Small intestine (tissue), 7 donors: Measurements from ENCODE around the gene HOXA7. TPM values are rescaled to one million over a fixed set of nuclear protein-coding genes. Genes with fewer than 3 reads are reported as not detected.

Experiments
- DNase-seq, 2 donors: peaks; one replicate each; pipeline versions ENCODE4 v3.0.0 to v3.0.0-alpha.2; 2013
- FAIRE-seq: peaks from 2 replicates; lab custom pipeline; 2012; peaks lifted over from hg19 to GRCh38; lab: Jason Lieb, UNC
- H3K27ac ChIP-seq, 3 donors: one replicate each; pipeline ENCODE4 v1.5.1; 2013; ENCODE audit warnings: low read length in 2 of 3, mild to moderate bottlenecking in 2 of 3, control low read depth in 1 of 3, inconsistent platforms in 1 of 3, low read depth in 1 of 3, moderate library complexity in 1 of 3
- H3K27me3 ChIP-seq, 3 donors: one replicate each; pipeline ENCODE4 v1.6.1; 2013; ENCODE audit warnings: low read length in 3 of 3, inconsistent platforms in 1 of 3; ENCODE audit not compliant: control insufficient read depth in 3 of 3, insufficient read depth in 3 of 3
- H3K36me3 ChIP-seq, 3 donors: one replicate each; pipeline ENCODE4 v1.6.1; 2013; ENCODE audit warnings: low read length in 3 of 3, inconsistent platforms in 1 of 3, low read depth in 1 of 3, mild to moderate bottlenecking in 1 of 3, moderate library complexity in 1 of 3; ENCODE audit not compliant: control insufficient read depth in 3 of 3, insufficient read depth in 2 of 3
- H3K4me1 ChIP-seq, 3 donors: one replicate each; pipeline ENCODE4 v1.6.1; 2013; ENCODE audit warnings: low read length in 2 of 3, inconsistent platforms in 1 of 3, low read depth in 1 of 3, mild to moderate bottlenecking in 1 of 3, moderate library complexity in 1 of 3; ENCODE audit not compliant: control insufficient read depth in 3 of 3, insufficient read depth in 2 of 3
- H3K4me3 ChIP-seq, 3 donors: one replicate each; pipeline ENCODE4 v1.5.1; 2013; ENCODE audit warnings: low read length in 3 of 3, control low read depth in 1 of 3, inconsistent platforms in 1 of 3, low read depth in 1 of 3, mild to moderate bottlenecking in 1 of 3, moderate library complexity in 1 of 3
- H3K9me3 ChIP-seq, 2 donors: one replicate each; pipeline ENCODE4 v1.6.1; 2013; ENCODE audit warnings: low read depth in 1 of 2, low read length in 1 of 2; ENCODE audit not compliant: control insufficient read depth in 2 of 2, insufficient read depth in 1 of 2
- WGBS, 3 donors: extraction: QIAGEN DNeasy Blood & Tissue Kit; methylation state at CpG; one replicate each; pipeline ENCODE4 v1.1.7; 2013; 5-methylcytosine and 5-hydroxymethylcytosine counted together
- polyA plus RNA-seq, 4 donors: library from polyadenylated mRNA; stranded (reverse) in 3 of 4; unstranded in 1 of 4; fragments of 200-250 nt in 3 of 4; fragments of 120-200 nt in 1 of 4; gene quantifications; one replicate each; pipeline versions ENCODE4 v1.2.1 to v1.2.3, GENCODE V29; 2013
- donor health status: healthy with polysubstance abuse.
- donor health status: control.
- donor health status: control.
- donor health status: Bipolar disorder and iron deficiency.
- donor health status: healthy.

The HOXA7 gene
- polyA plus RNA-seq, 4 donors, result 1.1 to 16.9 (median 1.9) TPM; not detected in 1

DNA sequence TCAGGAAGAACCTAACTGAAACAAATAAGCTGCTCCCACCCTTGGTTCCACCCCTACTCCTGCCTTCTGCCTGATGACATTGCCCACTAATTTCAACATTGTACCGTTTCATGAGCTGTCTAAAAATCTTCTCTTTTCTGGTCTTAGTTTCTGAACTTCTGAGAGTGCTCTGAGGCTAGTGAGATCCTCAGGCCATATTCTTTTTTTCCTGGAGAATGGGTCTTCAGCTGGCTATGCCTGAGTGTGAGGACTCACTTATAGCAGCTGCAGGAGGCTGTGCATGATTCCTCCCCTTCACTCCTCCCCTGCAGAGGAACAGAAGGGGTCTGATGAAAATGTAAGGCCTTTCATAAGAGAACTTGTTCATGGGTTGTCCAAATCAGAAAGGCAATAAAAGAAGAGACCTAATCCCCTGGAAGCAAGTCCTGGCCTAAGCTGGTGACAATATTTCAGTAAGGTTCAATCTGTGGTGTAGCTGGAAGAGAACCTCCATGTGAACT, 37.0 kb downstream of the HOXA7 start:
- no peaks in the 10 kb centered on the region for H3K9me3 ChIP-seq
- WGBS, 3 donors, result 33 to 63% (median 39%) methylated on average over 1 of the region's 1 CpG
- no peak for FAIRE-seq
- peaks cover 0 to 44% (median 0%) of the 10 kb centered on the region in 3 donors for H3K27me3 ChIP-seq
- DNase-seq, result no peak
- peaks cover 0 to 51% (median 0%) of the 10 kb centered on the region in 3 donors for H3K36me3 ChIP-seq
- no peak overlapping the region for H3K4me3 ChIP-seq
- peak overlapping the region in 2 of 3 donors; percentile 71 to 88 for H3K27ac ChIP-seq
- H3K4me1 ChIP-seq, result peaks cover 4 to 72% (median 14%) of the 10 kb centered on the region in 3 donors

DNA sequence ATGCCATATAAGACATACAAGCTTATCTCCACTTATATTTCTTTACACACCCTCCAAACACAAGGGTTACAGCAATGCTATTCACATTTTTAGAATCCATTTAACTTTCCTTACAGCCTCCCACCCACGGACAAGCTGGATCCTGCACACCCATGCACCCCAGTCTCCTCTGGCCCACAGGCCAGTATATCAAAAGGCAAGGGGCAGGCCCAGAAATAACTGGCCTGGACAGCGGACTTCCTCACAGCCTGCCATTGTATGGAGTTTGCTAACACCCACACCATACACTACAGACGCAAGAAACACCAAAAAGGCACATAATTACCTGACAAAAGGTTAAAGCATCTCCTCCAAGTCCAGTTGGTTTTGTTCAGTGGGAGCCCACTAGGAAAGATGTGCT, 37.9 kb downstream of the HOXA7 start:
- DNase-seq (no peak), FAIRE-seq (no peak)
- Histone ChIP-seq H3K27ac (peak overlapping the region; percentile 5 to 88 (median 86)), H3K27me3 (peaks cover 0 to 43% (median 0%) of the 10 kb centered on the region in 3 donors), H3K4me1 (peaks cover 1 to 68% (median 14%) of the 10 kb centered on the region in 3 donors), H3K36me3 (peaks cover 0 to 42% (median 0%) of the 10 kb centered on the region in 3 donors), H3K4me3 (peak overlapping the region in 1 of 3 donors; percentile 63), H3K9me3 (no peaks in the 10 kb centered on the region)
- 54 to 73% (median 68%) methylated on average over 3 of the region's 3 CpGs for WGBS, 3 donors

DNA sequence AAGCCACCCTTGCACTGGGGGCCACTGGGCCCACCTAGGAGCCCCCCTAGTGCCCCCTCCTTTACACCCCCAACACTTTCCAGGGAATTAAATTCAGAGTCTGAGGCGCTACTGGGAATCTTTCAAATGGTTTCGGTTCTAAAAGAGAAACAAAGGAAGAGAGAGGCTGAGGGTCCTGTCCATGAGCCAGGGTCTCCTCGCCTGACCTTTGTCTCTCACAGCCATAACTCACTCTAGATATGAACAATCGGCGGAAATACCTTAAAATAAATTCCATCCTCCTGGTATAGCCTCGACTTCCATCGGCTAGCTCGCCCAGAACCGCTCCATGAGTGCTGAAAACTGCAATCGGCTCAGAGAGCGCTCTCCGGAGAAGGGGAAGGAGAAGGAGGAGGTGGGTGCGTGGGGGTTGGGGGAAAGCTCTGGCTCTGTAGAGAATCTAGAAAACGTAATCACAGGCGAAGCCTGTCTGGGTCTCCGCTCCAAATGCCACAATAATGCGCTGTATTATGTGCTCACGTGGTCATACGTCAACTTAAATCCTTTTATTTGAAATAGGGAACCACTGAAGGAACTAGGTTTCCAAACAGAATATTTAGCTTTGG, 38.5 kb downstream of the HOXA7 start:
- Histone ChIP-seq H3K27ac (peak overlapping the region in 2 of 3 donors; percentile 86 to 88), H3K4me3 (peak overlapping the region in 2 of 3 donors; percentile 4 to 63), H3K27me3 (peaks cover 0 to 41% (median 0%) of the 10 kb centered on the region in 3 donors), H3K36me3 (peaks cover 0 to 41% (median 0%) of the 10 kb centered on the region in 3 donors), H3K9me3 (no peaks in the 10 kb centered on the region), H3K4me1 (peaks cover 0 to 65% (median 14%) of the 10 kb centered on the region in 3 donors)
- FAIRE-seq, result no peak
- DNase-seq, result no peak
- WGBS, 3 donors, result 57 to 86% (median 72%) methylated on average over 19 of the region's 19 CpGs

DNA sequence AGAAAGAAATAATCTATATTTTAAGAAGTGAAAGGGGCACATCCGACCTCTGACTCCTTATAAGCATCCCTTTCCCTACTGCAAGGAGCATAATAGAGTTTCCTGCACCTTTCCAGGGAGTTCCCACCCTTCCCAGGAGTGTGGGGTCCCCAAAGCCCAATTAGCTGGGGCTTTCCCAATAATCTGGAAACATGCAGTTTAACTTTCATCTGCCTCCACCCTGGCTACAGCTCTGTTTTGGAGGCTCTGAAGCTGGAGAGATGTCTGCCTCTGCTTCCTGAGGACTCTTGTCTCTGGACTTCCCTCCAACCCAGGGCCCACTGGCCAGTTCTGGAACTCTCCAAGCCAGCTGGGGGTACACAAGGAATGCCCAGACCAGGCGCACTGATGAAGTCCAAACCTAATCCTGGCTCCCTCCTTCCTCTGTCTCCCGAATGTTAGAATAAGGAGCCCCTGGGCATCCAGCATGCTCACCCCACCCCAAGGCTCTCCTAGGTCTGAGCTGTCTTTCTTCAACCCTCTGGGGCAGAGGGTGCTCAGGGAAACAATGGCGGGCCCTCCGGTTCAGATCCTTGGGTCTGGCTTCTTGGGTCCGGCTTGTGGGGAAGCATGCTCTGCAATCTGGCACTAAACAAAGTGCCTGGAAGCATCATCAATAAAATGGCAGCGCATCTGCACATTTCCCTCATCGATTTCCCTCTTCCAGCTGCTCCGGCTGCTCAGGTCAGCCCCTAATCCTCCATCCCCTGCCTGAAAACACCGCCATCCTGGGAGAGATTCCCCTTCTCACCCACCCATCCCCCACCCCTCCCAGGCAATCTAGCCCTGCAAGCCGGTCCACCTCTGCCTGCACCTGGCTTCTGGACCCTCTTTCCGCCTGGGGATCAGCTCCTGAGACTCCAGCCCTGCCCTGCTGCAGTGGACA, 39.3 kb downstream of the HOXA7 start:
- H3K4me1 ChIP-seq, result peaks cover 0 to 59% (median 14%) of the 10 kb centered on the region in 3 donors
- WGBS, 3 donors, result 53 to 80% (median 73%) methylated on average over 12 of the region's 12 CpGs
- no peaks in the 10 kb centered on the region for H3K9me3 ChIP-seq
- FAIRE-seq (no peak), DNase-seq (no peak)
- peaks cover 0 to 43% (median 0%) of the 10 kb centered on the region in 3 donors for H3K27me3 ChIP-seq
- peak overlapping the region in 2 of 3 donors; percentile 4 to 63 for H3K4me3 ChIP-seq
- peak overlapping the region in 2 of 3 donors; percentile 86 to 88 for H3K27ac ChIP-seq
- peaks cover 0 to 35% (median 0%) of the 10 kb centered on the region in 3 donors for H3K36me3 ChIP-seq

DNA sequence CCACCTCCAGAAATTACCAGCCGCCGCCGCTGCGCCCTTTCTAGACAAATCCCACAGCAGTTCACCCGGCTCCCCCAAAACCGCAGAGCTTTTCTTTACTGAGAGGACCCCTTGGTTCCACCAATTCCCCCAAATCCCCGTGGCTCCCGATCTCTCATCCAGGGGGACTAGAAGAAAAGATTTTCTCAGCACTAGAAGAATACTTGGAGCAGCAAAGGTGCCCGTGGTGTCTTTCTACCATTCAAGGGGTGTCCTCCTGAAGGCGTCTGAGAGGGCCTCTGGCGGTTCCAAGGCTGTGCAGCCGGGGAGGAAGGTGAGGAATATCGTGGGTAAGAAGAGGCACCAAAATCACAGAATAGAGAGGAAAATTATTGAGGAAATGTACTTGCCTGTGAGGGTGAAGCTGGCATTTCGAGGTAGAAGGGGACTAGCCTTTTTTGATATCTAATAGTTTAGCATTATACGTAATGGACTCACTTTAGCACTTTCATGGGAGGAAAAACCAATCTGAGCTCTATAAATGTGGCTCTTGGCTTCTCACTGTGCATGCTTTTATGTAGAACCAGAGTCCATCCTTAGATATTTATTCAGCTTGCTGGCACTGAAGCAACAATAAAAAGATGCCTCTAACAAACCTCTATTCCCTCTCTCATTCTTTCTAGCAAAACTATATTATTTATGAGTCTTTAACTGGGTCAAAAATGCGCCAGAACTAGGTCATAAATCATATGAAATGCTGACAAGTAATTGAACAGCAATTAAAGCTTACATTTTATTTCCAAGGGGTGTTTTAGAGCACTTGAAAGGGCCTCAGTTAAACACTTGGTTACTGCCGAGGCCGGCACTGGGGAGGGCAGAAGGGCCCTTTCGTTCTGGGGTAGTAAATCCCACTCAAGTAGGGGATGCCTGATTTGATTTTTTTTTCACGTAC, 40.2 kb downstream of the HOXA7 start:
- DNase-seq, result no peak
- no peak for FAIRE-seq

DNA sequence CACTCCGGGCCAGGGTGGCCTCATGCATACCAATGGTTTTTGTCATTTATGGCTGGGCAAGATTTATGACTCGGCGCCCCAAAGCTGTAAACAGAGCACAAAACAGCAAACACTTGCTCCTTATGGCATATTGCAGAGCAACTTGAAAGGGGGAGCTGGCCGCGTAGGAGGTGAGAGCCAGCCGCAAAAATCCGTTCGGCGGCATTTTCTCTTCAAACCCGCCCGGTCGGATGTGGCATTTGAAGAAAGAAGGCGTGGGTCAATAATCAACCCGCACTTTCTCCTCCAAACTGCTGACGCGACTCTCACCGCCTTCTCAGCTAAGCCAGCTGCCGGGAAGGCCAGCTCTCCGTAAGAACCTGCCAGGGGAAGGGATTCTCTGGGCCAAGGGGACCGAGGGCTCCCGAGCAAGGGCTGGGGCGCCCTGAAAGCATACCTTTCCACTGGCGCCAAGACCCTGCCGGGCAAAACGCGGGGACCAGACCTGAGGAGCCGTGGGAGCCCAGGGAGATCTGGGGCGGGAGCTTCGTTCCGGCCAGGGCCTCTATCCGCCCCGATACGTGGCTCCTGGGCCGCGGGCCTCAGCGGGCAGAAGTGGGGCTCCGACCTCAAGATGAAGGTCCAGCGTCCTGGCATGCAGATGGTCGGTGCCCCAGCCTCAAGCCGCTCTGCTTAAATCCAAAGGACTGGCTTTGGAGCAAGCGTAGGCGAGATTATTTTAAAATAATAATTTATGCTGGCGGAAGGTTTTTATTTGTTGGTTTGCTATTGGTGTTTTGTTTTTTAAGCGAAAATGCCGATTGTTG, 41.1 kb downstream of the HOXA7 start:
- DNase-seq, result peak; percentile 77 to 90
- Histone ChIP-seq H3K4me1 (peaks cover 0 to 49% (median 8%) of the 10 kb centered on the region in 3 donors), H3K27me3 (peaks cover 0 to 54% (median 0%) of the 10 kb centered on the region in 3 donors), H3K4me3 (peak overlapping the region; percentile 46 to 63 (median 47)), H3K36me3 (peaks cover 0 to 30% (median 0%) of the 10 kb centered on the region in 3 donors), H3K9me3 (no peaks in the 10 kb centered on the region), H3K27ac (peak overlapping the region; percentile 59 to 90 (median 88))
- 14 to 34% (median 30%) methylated on average over 45 of the region's 45 CpGs for WGBS, 3 donors
- no peak for FAIRE-seq

More for the DNA sequence above, 40.2 kb downstream of the HOXA7 start:
- Histone ChIP-seq H3K27me3 (peaks cover 0 to 45% (median 0%) of the 10 kb centered on the region in 3 donors), H3K4me1 (peaks cover 0 to 50% (median 14%) of the 10 kb centered on the region in 3 donors), H3K9me3 (no peaks in the 10 kb centered on the region), H3K4me3 (peak overlapping the region in 2 of 3 donors; percentile 46 to 63), H3K36me3 (peaks cover 0 to 32% (median 0%) of the 10 kb centered on the region in 3 donors), H3K27ac (peak overlapping the region in 2 of 3 donors; percentile 88 to 90)
- WGBS, 3 donors, result 38 to 44% (median 42%) methylated on average over 20 of the region's 20 CpGs

DNA sequence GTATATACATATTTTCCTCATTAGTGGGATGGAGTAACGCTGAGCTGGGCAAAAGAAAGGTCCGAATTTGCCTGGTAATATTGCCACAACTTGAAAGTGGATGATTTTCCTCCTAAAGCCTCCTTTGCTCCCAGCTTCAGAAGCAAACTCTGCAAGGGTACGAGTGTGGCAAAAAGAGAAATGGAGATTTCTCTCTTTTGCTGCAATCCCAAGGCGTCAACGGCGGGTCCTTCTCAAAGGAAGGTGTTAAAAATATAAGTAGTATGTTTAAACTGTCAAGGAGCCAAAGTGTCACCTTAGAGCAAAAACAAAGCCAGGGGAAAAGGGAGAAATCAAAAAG, 41.6 kb downstream of the HOXA7 start:
- Histone ChIP-seq H3K4me1 (peaks cover 0 to 47% (median 6%) of the 10 kb centered on the region in 3 donors), H3K4me3 (peak overlapping the region in 1 of 3 donors; percentile 63), H3K36me3 (peaks cover 0 to 34% (median 0%) of the 10 kb centered on the region in 3 donors), H3K27me3 (peaks cover 0 to 58% (median 0%) of the 10 kb centered on the region in 3 donors), H3K27ac (peak overlapping the region in 2 of 3 donors; percentile 88 to 90), H3K9me3 (no peaks in the 10 kb centered on the region)
- no peak for DNase-seq
- no peak for FAIRE-seq
- 16 to 35% (median 29%) methylated on average over 6 of the region's 6 CpGs for WGBS, 3 donors
